Left kidney (tissue), 2 donors: ENCODE data around the gene AP1S3. TPM values are rescaled to one million over a fixed set of nuclear protein-coding genes. Genes with fewer than 3 reads are reported as not detected.
"Not testable (repeated sequence)": the region's sequence is repeated elsewhere in the genome, so short reads cannot be mapped to it uniquely, and the experiment has no call there.

ENCODE experiments used
- DNase-seq: peaks from one replicate; pipeline ENCODE4 v3.0.0-alpha.2; 2013
- polyA plus RNA-seq: library from polyadenylated mRNA; unstranded; fragments of 120-200 nt; gene quantifications from one replicate; pipeline ENCODE4 v1.2.1, GENCODE V29; 2013; ENCODE audit not compliant: insufficient read length

AP1S3 gene
- polyA plus RNA-seq, 1 donor: 13.2 TPM

DNA sequence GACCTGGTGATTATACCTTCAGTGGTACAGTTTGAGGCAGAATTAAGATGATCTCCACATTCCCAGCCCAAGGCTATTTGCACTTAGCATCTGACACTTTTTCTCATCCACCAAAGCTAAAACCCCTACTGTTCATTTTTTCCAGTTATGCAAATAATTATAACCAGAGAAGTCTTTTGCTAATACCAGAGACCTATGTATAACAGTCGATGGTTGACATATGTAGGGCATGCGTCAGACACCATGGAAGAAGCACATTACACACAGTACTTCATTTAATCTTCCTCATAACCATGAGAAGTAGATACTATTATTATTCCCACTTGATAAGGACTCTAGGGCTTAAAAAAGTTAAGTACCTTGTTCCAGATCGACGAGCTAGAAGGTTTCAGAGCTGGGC lies 36.5 kb downstream of the AP1S3 start:
- no peak for DNase-seq

DNA sequence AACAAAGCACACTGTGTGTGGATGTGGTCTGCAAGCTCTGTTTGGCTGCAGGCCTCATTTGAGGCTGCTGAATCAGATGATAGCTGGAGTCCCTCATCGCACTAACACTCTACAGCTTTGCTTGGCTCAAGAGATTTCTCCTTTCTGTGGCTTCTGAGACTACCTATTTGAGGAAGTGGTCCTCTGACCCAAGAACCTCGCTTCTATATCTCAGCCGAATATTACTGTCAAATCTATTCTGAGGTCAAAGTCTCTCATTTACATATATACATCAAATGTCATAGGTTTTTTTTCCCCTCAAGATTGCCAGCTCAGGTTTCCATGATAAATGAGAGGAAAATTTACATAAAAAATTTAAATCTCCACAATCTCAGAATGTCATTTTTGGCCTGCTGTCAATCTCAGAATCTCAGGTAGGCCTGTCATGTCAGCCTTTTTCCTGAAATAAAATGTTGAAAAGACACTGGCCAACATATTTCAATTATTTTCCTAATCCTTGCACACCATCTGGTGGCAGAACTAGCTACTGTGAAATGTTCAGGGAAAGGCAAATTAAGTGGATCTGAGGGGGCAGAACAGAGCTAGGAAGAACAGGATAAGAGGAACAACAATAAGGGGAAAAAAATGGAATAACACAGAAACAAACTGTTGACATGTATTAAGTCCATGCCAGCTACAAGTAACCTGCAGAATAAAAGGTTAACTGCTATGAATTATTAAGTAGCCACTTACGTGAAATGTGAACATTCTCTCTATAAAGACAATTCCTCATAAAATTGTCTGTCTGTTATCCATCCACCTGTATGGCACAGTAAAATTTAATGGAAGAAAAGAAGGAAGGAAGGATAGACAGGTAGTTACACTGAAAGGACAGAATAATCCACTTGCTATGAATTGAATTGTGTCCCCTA lies 39.3 kb downstream of the AP1S3 start:
- DNase-seq: peak; percentile 47

DNA sequence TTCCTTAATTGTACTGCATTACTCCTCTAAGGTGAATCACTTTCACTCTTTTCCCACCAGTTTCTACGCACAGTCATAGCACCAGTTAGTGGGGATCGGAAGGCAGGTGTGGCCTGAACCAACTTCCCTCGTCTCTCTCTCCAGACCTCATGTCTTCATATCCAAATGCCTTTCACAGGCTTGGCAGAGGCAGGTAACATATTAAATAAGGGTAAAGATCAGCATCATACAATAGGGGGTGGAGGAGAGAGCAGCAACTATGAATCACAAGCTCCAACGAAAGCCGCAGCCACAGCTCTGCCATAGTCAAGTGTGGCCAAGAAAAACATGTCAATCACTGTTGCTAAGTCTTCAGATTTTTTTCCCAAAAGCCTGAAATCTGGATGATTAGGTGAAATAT lies 40.3 kb downstream of the AP1S3 start:
- DNase-seq: no peak

DNA sequence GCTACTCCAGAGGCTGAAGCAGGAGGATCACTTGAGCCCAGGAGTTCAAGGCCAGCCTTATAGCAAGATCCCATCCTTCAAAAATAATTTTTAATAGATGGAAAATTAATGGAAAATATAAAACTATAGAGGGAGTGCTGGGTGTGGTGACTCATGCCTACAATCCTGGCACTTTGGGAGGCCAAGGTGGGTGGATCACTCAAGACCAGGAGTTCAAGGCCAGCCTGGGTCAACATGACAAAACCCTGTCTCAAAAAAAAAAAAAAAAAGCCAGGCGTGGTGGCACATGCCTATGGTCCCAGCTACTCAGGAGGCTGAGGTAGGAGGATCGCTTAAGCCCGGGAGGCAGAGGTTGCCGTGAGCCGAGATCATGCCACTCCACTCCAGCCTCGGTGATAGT lies 48.0 kb downstream of the AP1S3 start:
- no peak for DNase-seq

DNA sequence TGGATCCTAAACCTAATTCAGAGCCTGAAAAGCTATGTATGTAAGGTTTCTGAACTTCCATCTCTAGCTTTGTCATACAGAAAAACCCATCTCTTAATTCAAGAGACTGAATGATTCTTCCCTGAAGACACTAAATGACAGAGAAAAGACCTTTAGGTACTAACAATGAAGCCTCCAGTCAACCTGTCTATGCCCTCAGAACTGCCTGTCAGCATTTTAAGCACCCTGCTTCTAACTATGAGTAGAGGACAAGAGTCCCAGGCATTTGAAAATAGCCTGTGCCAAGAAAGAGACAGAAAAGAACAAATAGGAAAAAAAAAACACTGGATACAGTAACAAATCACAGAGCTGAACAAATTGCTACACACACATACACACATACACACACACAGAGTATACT lies 48.6 kb downstream of the AP1S3 start:
- DNase-seq: no peak

DNA sequence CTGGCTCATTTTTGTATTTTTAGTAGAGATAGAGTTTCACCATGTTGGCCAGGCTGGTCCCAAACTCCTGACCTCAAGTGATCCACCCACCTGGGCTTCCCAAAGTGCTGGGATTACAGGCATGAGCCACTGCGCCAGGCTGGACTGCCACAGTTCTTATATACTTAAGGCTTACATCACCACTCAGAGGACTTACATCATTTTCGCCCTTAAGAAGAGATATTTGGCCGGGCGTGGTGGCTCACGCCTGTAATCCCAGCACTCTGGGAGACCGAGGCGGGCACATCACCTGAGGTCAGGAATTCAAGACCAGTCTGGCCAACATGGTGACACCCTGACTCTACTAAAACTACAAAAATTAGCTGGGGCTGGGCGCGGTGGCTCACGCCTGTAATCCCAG lies 49.3 kb downstream of the AP1S3 start:
- not testable (repeated sequence) for DNase-seq

DNA sequence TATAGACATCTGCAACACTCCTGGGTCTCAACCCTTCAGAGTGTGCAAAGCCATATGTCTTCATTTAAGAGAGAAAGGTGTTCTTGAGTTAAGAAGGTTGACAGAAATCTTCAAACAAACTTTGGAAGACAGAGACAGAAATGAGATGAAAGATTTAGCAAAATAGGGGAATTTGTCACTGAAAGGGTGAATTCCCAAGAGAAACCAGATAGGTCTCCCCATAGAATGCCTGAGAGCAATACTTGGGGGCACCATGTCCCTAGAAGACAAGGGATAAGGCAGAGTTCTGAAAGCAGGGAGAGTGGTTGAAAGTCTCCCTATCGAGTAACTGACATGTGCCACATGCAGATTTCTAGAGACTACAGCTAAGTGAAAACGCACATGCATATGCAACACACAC lies 50.0 kb downstream of the AP1S3 start:
- no peak for DNase-seq

DNA sequence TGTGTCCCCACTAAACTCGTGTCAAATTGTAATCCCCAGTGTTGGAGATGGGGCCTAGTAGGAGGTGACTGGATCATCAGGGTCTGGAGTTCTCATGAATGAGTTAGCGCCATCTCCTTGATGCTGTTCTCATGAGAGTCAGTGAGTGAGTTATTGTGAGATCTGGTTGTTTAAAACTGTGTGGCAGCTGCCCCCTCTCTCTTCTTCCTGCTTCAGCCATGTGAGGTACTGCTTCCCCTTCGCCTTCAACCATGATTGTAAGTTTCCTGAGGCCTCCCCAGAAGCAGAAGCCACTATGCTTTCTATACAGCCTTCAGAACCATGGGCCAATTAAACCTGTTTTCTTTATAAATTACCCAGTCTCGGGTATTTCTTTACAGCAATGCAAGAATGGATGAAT lies 50.4 kb downstream of the AP1S3 start:
- no peak for DNase-seq

DNA sequence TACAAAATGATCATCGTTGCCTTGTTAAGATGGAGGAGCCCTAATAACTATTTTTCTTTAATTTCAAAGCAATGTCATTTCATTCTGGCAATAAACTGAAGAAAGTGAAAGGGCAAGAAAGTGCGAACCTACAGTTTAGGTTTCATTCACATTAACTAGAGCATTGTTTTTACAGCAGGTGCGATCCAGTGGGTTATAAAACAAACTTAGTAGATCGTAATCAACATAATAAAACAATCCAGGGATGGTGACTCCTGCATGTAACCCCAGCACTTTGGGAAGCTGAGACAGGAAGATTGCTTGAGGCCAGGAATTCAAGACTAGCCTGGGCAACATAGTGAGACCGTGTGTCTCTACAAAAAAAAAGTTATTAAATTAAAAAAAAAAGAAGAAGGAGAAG lies 51.1 kb downstream of the AP1S3 start:
- DNase-seq: no peak

DNA sequence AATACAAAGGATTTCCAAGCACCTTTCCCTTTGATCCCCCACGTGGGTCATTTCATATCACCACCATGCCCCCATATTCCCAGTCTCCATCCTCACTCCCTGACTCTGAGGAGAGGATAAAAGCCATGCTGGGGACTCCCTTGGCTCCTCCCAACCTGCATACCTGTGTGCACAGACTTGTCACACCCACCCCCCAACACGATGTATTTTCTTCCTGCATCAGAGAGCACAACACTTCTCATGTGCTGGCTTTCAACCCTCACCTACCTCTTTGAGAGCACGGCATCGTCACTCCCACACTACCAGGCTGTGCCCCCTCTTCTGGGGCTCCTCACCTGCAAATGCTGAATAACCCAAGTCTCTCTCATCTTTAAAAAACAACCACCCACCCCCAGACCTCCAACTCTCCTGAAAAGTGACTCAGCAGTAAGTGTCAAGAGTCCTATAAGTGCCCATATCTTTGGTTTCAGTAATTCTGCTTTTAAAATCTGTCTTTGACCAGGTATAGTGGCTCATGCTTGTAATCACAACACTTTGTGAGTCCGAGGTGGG lies 53.1 kb downstream of the AP1S3 start:
- no peak for DNase-seq

DNA sequence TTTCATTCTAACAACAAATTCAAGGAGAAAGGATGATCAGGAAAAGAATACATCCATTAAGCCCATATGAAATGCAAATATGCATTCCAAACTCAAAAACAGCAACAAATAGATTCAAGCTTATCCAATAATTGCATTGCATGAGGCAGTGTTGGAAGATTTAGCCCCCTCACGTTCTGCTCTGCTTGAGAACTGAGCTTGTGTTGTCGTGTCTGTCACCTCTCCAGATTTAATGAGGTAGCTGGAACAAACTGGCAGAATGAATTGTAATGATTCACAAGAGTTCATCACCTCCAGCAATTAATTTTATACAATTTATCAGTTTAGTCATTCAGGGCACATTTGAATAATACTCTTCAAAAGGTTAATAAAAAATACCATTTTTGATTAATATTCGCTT lies 54.8 kb downstream of the AP1S3 start:
- DNase-seq: peak; percentile 19

DNA sequence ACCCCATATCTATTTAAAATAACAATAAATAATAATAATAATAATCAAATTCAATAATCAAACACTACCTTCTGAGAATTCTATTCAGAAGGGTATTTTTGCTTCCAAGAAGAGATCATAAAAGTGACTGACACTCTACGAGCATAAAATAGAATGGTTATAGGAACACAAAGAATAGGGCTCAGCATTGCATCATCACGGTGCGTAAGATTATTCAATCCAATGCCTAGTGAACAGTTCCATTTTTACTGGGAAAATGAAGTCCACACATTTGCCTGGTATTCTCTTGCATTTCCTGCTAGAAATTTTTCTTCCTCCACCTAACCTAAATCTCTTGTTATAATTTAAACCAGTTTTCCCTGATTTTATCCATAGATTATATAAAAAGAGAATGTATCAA lies 55.8 kb downstream of the AP1S3 start:
- DNase-seq: no peak

DNA sequence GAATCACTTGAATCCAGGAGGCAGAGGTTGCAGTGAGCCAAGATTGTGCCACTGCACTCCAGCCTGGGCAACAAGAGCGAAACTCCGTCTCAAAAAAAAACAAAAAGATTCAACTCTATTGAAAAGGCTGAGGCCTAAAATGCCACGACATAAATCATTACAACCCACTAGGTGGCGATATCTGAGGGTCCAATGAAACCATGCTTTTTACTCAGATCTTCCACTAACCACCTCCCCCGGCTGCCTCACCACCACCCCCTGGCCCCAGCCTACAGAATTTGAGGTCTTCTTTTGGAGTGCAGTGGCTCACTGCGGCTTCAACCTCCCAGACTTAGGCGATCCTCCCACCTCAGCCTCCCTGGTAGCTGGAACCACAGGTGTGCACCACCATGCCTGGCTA lies 57.5 kb downstream of the AP1S3 start:
- DNase-seq: no peak

DNA sequence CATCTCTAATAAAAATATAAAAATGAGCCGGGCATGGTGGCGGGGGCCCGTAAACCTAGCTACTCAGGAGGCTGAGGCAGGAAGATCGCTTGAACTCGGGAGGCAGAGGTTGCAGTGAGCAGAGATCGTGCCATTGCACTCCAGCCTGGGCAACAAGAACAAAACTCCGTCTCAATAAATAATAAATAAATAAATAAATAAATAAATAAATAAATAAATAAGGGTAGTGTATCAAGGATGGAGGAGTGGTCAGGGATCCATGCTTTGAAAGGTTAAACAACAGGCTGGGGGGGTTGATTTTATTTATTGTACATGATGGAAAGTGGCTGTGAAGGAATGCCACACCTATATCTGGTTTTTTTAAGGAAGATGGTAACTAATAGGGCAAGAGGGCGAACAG lies 63.2 kb downstream of the AP1S3 start:
- DNase-seq: no peak

DNA sequence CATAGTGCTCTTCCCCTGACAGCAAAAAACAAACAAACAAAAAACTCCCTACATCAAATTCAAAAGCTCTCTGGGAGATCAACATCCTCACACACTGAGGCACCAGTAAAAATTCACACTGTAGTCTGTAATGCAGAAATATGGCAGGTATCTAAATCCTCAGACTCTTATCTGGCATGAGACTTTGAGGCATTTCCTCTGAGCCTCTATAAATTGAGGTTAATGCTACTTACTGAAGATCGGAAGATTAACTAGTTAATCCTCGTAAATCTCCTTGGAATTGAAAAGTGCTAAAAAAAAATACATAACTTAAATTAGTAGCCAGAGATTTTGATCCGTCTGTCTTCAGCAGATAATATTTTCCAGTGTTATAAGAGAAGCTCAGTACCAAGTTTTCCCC lies 65.0 kb downstream of the AP1S3 start:
- no peak for DNase-seq

DNA sequence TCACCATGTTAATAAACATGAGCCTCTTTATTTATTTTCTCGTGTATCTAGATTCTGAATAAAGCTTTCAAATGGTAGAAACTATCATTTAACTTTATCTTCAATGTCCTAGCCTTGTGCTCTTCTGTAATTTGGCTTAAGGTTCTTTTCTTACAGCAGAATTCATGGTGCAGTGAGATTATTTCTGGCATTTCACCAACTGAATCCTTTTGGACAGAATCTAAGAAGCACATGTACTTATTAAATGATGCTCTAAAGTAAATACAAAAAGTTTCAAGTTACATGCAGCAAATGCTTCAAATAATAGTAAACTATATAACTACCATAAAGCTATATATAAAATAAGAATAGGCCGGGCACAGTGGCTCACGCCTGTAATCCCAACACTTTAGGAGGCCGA lies 65.9 kb downstream of the AP1S3 start:
- no peak for DNase-seq

DNA sequence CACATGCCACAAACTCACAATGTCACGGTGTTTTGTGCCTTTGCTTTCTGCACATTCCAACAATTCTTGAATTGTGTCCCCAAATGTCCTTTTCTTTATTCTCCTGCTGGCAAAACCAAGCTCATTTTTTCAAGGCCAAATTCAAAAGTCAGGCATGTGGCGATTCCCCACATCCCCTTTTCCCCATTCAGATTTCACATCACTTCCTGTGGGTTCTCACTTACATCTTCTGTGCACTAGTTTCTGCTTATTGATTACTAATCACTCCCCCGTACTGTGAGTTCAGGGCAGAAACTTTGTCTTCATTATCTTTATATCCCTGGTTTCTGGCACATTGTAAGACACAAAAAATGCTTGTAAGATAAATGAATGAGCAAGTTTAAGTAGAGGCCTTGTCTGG lies 69.2 kb downstream of the AP1S3 start:
- DNase-seq: no peak

DNA sequence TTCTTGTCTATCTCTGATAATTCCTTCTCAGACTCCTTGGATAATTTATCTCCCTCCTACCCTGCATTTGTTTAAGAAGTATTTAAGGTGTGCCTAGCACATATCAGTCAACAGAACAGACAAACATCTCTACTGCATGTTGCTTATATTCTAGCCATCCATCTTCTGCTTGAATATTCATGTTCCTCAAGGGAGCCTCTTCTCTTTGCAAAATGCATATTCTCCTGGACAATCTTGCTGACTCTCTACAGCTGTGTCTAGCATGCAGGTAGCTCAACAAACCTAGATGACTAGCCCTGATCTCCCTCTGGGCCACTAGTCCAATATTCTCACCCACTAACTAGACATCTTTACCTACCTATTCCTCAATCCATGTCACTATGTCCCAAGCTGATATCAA lies 70.0 kb downstream of the AP1S3 start:
- no peak for DNase-seq

DNA sequence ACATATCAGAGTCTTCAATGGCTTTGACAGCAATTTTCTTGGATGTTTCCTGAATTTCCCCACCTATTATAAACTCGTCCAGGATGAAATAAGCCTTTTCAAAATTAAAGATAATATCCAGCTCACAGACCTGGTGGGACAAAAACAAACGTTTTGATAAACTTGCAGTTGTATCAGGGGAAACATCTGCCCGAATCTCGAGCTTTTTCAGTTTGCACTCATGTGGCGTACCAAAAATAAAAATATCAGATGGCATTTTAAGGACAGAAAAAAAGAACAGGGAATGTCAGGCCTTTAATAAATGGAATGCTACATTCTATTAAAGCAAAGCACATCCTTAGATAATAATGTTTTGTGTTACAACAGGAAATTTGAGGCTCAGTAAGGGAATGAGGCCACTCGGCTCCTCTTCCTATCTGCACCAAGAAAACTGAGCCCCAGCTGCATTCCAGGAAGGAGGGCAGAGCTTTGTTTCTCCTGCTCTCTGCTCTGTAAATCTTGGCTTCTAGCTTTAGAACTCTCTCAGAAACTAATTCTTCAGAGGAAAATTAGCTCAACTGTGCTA lies 72.1 kb downstream of the AP1S3 start:
- DNase-seq: no peak

DNA sequence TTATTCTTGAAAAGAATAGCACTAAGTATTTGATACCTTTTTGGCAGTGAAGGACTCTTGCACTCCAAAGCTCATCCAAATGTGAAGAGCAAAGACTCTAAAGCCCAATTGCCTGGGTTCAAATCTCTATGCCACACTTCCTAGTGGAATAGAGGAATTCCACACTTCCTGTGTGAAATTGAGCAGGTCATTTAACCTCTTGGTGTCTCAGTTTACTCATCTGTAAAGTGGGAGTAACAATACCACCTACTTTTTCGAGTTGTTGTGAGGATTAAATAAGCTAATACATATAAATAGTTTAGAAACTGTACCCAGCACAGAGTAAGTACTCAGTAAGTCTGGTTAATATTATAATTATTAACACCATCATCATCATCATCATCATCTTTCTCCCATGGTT lies 72.6 kb downstream of the AP1S3 start:
- DNase-seq: no peak

DNA sequence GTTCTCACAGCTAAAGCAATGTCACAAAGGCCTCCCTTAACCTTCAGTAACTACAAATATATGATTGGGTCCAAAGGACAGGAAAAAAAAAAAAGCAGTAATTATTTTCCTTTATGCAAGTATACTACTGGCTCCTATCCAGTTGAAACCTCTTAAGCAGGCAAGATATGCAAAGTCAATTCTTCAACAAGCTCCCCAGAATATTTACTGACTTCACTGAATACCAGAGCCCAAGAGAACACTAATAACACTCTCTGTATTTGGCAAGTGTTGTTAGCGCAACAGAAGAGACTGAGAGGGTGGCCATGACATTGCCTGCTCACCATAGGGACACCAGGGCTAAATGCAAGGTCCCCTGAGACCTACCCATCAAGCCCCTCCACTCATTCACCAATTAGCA lies 74.5 kb downstream of the AP1S3 start:
- no peak for DNase-seq

DNA sequence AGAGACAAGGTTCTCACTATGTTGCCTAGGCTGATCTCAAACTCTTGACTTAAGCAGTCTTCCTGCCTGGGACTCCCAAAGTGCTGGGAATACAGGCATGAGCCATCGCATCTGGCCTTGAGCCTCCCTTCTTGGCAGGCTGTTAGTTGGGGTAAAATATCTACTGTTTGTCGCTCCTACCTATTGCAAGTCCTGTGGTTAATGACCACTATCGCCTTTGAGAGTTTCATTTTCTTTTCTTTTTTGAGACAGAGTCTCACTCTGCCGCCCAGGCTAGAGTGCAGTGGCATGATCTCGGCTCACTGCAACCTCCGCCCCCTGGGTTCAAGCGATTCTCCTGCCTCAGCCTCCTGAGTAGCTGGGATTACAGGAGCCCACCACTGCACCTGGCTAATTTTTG lies 75.6 kb downstream of the AP1S3 start:
- DNase-seq: not testable (repeated sequence)

DNA sequence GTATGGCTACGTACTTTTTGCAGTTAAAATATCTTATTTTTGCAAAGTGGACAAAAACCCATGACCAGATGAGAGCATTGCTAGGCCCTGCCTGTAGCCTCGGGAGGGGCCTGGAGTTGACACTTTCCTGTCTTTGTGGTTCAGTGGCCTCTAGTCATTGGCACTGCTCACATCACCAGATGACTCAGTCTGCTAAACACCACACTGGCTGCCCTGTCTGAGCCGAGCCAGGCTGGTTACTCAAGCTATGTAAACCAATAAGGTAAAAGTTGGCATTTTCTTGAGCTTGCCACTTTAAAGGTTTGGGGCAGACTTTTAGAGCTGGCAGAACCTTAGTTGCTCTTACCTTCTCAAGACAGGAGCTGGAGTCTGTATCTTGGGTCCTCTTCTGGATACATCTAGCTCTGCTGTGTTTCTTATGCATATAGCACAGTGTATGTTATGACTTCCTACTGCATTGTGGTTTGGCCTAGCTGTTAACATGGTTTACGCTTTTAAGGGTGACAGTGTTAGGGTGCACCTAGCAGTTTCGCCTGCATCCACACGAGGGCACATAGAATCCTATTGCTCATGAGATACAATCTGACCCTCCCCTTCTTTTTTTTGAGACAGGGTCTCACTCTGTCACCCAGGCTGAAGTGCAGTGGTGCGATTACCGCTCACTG lies 76.4 kb downstream of the AP1S3 start:
- DNase-seq: no peak
